A673 (cell line): Measurements from ENCODE around the gene TRPM4.

ENCODE experiments used
- EZH2 ChIP-seq: fragments of 200-600 bp; sonication (generic); IDR thresholded peaks from 2 replicates; pipeline ENCODE4 v1.6.1; 2017; ENCODE audit warnings: borderline replicate concordance, low read depth, mild to moderate bottlenecking, mixed read lengths, antibody characterized with exemption, low read length; ENCODE audit not compliant: poor library complexity, severe bottlenecking
- TF ChIP-seq, protein P1 (sequence below): fragments of 300-800, 200-600 bp; sonication (generic); conservative IDR thresholded peaks from 2 replicates; pipeline ENCODE4 v1.5.1; 2017; ENCODE audit warnings: low read depth, mild to moderate bottlenecking, antibody characterized with exemption, low read length, moderate library complexity, mixed read lengths

DNA sequence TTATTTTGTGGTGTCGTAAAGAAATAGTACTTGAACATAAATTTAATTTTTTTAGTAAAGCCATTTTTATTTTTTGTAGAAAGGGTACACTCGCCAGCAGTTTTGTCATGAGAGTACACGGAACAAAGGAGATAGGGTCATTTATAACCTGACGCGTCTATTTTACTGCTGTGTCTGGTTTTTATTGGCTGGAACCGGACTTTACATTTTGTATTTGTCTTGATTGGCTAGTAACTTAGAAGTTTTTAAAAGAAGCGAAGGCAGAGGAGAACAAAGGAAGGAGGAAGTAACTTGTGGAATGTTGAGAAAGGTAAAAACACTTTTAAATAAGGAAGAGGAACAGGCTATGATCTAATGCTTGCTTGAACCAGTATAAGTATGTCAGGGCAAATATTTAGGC, 43.5 kb downstream of the TRPM4 start:
- TF ChIP-seq, protein P1, sequence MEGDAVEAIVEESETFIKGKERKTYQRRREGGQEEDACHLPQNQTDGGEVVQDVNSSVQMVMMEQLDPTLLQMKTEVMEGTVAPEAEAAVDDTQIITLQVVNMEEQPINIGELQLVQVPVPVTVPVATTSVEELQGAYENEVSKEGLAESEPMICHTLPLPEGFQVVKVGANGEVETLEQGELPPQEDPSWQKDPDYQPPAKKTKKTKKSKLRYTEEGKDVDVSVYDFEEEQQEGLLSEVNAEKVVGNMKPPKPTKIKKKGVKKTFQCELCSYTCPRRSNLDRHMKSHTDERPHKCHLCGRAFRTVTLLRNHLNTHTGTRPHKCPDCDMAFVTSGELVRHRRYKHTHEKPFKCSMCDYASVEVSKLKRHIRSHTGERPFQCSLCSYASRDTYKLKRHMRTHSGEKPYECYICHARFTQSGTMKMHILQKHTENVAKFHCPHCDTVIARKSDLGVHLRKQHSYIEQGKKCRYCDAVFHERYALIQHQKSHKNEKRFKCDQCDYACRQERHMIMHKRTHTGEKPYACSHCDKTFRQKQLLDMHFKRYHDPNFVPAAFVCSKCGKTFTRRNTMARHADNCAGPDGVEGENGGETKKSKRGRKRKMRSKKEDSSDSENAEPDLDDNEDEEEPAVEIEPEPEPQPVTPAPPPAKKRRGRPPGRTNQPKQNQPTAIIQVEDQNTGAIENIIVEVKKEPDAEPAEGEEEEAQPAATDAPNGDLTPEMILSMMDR: no peak
- TF ChIP-seq EZH2: no peak
